ENCODE measurements around the gene SLC38A10. TPM values are rescaled to one million over a fixed set of nuclear protein-coding genes. Genes with fewer than 3 reads are reported as not detected.

Gene SLC38A10
- total RNA-seq, 1 experiment from 2014 or later = 121 TPM

DNA sequence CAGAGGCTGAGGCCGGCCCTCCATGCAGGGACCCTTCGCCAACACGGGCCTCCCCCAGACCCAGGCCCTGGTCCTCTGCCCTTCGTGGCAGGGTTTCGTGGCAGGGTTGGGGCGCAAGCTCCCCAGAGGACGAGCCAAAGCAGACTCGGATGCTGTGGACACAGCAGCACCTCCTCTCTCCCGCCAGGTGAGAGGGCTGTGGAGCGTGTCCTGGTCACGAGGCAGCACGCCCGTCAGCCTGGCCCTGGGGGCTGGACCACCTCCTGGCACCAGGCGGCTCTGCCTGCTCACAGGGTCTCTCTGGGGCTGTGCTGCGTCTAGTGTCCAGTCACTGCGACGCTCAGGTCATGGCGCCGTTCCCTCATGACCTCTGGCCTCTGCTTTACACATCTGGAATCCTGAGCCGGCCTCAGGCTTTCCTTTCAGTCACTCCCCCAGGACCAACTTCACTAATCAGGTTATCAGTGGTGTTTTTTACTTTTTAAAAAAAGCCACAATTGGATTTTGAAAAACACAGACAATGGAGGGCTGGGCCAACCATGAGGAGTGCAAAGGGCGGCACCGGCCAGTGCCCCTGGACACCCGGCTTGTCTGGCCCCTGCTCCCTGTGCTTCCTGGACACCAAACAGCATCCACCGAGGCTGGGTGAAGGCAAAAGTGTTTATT lies 50.6 kb downstream of the SLC38A10 start:
- BruUV-seq (replicated peaks) = no TSS peak
- TF ChIP-seq, protein P1, sequence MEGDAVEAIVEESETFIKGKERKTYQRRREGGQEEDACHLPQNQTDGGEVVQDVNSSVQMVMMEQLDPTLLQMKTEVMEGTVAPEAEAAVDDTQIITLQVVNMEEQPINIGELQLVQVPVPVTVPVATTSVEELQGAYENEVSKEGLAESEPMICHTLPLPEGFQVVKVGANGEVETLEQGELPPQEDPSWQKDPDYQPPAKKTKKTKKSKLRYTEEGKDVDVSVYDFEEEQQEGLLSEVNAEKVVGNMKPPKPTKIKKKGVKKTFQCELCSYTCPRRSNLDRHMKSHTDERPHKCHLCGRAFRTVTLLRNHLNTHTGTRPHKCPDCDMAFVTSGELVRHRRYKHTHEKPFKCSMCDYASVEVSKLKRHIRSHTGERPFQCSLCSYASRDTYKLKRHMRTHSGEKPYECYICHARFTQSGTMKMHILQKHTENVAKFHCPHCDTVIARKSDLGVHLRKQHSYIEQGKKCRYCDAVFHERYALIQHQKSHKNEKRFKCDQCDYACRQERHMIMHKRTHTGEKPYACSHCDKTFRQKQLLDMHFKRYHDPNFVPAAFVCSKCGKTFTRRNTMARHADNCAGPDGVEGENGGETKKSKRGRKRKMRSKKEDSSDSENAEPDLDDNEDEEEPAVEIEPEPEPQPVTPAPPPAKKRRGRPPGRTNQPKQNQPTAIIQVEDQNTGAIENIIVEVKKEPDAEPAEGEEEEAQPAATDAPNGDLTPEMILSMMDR (IDR thresholded peaks at IDR 0.05; ENCODE audit: unreplicated experiment) = no peak
- no peaks in the 10 kb centered on the region for H3K9me3 Mint-ChIP-seq (ENCODE audit: low read depth, unreplicated experiment)
- CTCF ChIA-PET = interaction anchor here (0.6 kb wide), 1 partner anchor 68 kb away, joined by 5 read pairs; no protein-coding TSS in a partner anchor
- no peak overlapping the region for H3K27ac Mint-ChIP-seq (ENCODE audit: unreplicated experiment)
- H3K27me3 Mint-ChIP-seq (ENCODE audit: unreplicated experiment) = no peaks in the 10 kb centered on the region
- no peak overlapping the region for H3K4me3 Mint-ChIP-seq (ENCODE audit: low read depth, unreplicated experiment)
- H3K4me1 Mint-ChIP-seq (ENCODE audit: low read depth, unreplicated experiment) = peaks cover 14% of the 10 kb centered on the region
- DNase-seq = no peak
- intact Hi-C loops (cut with micrococcal nuclease; ENCODE audit: unreplicated experiment) = no loop called here
- peaks cover 88% of the 10 kb centered on the region for H3K36me3 Mint-ChIP-seq (ENCODE audit: insufficient read depth, unreplicated experiment)

DNA sequence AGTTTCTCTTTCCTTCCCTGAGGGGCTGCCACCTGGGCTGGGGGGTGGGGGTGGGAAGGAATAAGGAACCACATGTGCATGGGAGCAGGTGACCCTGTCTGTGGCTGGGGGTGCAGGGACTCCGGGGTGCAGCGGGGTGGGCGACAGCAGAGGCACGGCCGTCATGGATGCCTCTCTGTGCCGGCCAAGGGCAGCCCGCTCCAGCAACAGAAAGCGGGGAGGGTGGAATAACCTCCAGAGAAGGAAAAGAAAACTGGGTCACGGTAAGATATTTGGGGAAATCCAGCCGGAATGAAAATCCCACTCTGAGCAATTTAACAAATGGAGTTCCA lies 51.8 kb downstream of the SLC38A10 start:
- intact Hi-C loops (cut with micrococcal nuclease; ENCODE audit: unreplicated experiment) = no loop called here
- TF ChIP-seq, protein P1 (IDR thresholded peaks at IDR 0.05; ENCODE audit: unreplicated experiment) = no peak
- CTCF ChIA-PET = no interaction called here
- no peak for DNase-seq
- Mint-ChIP-seq H3K27ac (ENCODE audit: unreplicated experiment) (no peak overlapping the region), H3K27me3 (ENCODE audit: unreplicated experiment) (no peaks in the 10 kb centered on the region), H3K4me3 (ENCODE audit: low read depth, unreplicated experiment) (no peak overlapping the region), H3K9me3 (ENCODE audit: low read depth, unreplicated experiment) (no peaks in the 10 kb centered on the region), H3K4me1 (ENCODE audit: low read depth, unreplicated experiment) (peaks cover 14% of the 10 kb centered on the region), H3K36me3 (ENCODE audit: insufficient read depth, unreplicated experiment) (peaks cover 92% of the 10 kb centered on the region)
- BruUV-seq (replicated peaks) = no TSS peak

DNA sequence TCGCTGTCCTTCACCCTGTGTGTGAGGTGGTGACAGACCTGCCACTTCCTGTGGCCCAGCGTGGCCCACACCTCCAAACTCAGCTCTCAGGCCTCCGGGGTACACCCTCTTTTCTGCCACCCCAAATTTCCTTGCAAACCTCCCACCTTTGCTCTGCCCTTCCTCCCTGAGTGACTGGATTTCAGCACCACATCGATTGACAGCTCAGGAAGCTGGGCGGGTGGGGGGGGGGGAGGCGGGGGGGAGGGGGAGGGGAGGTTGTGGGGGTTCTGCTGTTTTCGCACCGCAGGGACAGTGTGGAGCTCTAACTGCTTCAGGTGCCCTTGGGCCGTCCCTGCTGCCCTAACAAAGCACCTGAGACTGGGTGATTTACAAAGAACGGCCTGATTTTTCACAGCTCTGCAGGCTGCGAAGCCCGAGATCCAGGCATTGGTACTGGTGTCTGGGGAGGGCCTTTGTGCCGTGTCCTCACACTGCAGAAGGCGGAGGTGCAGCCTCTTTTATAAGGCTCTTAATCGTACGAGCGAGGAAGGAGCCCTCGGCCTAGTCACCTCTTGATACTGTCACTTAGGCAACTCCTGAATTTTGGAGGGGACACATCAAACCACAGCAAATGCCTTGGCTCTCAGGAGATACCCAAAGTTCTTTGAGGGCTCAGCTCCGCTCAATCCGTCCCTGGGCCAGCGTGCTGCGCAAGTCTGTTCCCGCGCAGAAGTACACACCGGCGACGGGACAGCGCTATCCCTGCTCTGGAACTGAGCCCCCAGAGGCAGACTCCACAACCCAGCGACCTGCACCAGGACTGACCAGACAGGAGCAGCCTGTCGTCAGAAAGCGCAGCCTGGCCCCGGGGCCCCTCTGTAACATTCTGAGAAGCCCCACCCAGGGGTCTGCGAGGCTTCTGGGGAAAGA lies 52.4 kb downstream of the SLC38A10 start:
- no TSS peak for BruUV-seq (replicated peaks)
- CTCF ChIA-PET = interaction anchor here (0.6 kb wide), 1 partner anchor 569 kb away, joined by 5 read pairs; no protein-coding TSS in a partner anchor
- intact Hi-C loops (cut with micrococcal nuclease; ENCODE audit: unreplicated experiment) = no loop called here
- Mint-ChIP-seq H3K9me3 (ENCODE audit: low read depth, unreplicated experiment) (no peaks in the 10 kb centered on the region), H3K36me3 (ENCODE audit: insufficient read depth, unreplicated experiment) (peaks cover 92% of the 10 kb centered on the region), H3K4me1 (ENCODE audit: low read depth, unreplicated experiment) (peaks cover 14% of the 10 kb centered on the region), H3K27ac (ENCODE audit: unreplicated experiment) (peak overlapping the region; percentile 58), H3K27me3 (ENCODE audit: unreplicated experiment) (no peaks in the 10 kb centered on the region), H3K4me3 (ENCODE audit: low read depth, unreplicated experiment) (no peak overlapping the region)
- TF ChIP-seq, protein P1 (IDR thresholded peaks at IDR 0.05; ENCODE audit: unreplicated experiment) = no peak
- DNase-seq = no peak

DNA sequence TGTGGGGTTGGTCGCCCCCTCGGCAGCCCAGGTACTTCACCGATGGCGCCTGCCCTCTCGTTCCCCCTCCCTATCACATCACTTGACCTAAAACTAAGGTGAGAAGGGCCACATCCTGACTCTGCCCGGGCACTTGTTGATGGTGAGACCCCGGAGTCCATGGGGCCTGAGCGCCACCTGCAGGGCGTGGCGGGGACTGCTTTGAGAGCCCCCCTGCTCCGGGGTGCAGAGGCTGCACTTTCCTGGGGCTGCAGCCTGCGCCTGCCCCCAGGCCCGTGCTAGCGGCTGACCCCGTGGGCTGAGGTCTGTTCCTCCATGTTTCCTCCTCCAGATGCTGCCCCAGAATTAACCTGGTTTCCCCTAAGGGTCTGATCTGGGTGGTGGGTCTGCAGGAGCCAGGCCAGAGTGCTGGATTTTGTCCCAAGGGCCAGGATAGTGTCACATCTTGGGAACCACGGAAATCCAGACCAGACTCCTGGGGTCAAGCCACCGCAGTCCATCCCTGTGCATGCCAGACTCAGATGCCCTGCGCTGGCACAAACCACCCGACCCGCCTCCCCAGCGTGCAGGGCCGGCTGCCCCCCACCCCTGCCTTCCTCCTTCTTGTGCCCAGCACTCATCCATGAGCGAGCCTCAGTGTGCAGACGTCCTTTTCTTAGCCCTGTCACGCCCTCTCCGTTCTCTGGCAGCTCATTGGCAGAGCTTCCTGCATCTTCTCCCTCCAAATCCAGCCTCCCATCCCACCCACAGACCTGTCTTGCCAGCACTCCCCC lies 53.3 kb downstream of the SLC38A10 start:
- CTCF ChIA-PET = interaction anchor here (0.6 kb wide), 1 partner anchor 570 kb away, joined by 5 read pairs; no protein-coding TSS in a partner anchor
- Mint-ChIP-seq H3K27ac (ENCODE audit: unreplicated experiment) (peak overlapping the region; percentile 58), H3K9me3 (ENCODE audit: low read depth, unreplicated experiment) (no peaks in the 10 kb centered on the region), H3K27me3 (ENCODE audit: unreplicated experiment) (no peaks in the 10 kb centered on the region), H3K4me1 (ENCODE audit: low read depth, unreplicated experiment) (peaks cover 14% of the 10 kb centered on the region), H3K4me3 (ENCODE audit: low read depth, unreplicated experiment) (no peak overlapping the region), H3K36me3 (ENCODE audit: insufficient read depth, unreplicated experiment) (peaks cover 85% of the 10 kb centered on the region)
- DNase-seq = peak; percentile 72
- TF ChIP-seq, protein P1 (IDR thresholded peaks at IDR 0.05; ENCODE audit: unreplicated experiment) = peak; percentile 71
- intact Hi-C loops (cut with micrococcal nuclease; ENCODE audit: unreplicated experiment) = no loop called here
- BruUV-seq (replicated peaks) = no TSS peak

Measured in Calu3 (cell line).